Dendritic cell treated with granulocyte-macrophage colony-stimulating factor and Interleukin-4, amounts not matched to agents 40 ng/mL and 50 ng/mL, for 4 days (primary cell): Measurements from ENCODE around the gene HMGN4.

ENCODE experiments used
- H3K27ac Mint-ChIP-seq: one replicate; pipeline ENCODE4 v1.8.0; 2022; ENCODE audit warnings: mild to moderate bottlenecking, mixed read lengths
- H3K27me3 Mint-ChIP-seq: one replicate; pipeline ENCODE4 v1.8.0; 2022; ENCODE audit warnings: mild to moderate bottlenecking, mixed read lengths
- H3K36me3 Mint-ChIP-seq: one replicate; pipeline ENCODE4 v1.8.0; 2022; ENCODE audit warnings: low read depth, mixed read lengths
- H3K4me1 Mint-ChIP-seq: one replicate; pipeline ENCODE4 v1.8.0; 2022; ENCODE audit warnings: low read depth, mixed read lengths
- H3K4me3 Mint-ChIP-seq: one replicate; pipeline ENCODE4 v1.8.0; 2022; ENCODE audit warnings: mild to moderate bottlenecking, moderate library complexity, mixed read lengths
- H3K9me3 Mint-ChIP-seq: one replicate; pipeline ENCODE4 v1.8.0; 2022; ENCODE audit warnings: mixed read lengths
- intact Hi-C: fragments of 100-400 bp; cut with micrococcal nuclease; formaldehyde crosslinking; loops from one replicate; pipeline ENCODE4 v1.15.0; 2022

Gene HMGN4

DNA sequence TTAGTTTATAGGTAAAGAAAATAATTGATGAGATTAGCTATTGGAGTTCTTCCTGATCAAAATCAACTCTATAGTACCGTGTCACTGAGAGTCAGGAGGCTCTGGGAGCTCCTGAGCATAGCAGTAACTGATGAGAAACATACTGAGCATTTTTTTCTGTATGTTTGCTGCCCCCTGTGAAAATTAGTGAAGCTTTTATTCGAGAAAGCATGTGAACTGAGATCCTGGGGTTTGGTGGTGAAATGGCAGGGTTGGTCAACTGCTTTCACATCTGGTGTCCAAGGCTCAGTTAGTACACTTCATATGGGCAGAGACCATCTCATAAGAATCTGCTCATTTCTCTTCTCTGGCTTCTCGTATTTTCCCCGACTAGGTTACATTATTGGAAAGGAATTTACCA is 54.5 kb downstream of the HMGN4 start:
- intact Hi-C loops = no loop called here
- peaks cover 29% of the 10 kb centered on the region for H3K27me3 Mint-ChIP-seq
- no peak overlapping the region for H3K27ac Mint-ChIP-seq
- H3K36me3 Mint-ChIP-seq = no peaks in the 10 kb centered on the region
- peaks cover 24% of the 10 kb centered on the region for H3K4me1 Mint-ChIP-seq
- no peaks in the 10 kb centered on the region for H3K9me3 Mint-ChIP-seq
- no peak overlapping the region for H3K4me3 Mint-ChIP-seq

GRCh38 chr6:26593278-26594130 is 55.3 kb downstream of the HMGN4 start:
- peaks cover 29% of the 10 kb centered on the region for H3K27me3 Mint-ChIP-seq
- H3K4me3 Mint-ChIP-seq = no peak overlapping the region
- intact Hi-C loops = no loop called here

DNA sequence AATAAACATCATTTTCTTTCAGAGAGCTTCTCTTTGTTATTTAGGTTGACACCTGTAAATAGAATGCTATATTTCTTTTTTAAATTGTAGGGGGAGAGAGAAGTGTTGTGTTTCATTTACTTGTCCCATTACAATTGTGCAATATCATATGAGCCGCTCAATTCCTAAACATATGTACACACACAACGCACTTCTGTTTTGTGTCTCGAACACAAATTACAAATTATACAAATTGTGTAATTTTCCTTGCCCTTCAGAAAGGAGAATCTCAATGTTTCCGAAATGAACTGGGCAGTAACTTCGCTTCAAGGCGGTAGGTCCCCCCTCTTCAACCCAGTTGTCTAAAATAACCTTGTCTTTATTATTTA is 55.9 kb downstream of the HMGN4 start:
- Mint-ChIP-seq H3K27me3 (peaks cover 29% of the 10 kb centered on the region), H3K9me3 (no peaks in the 10 kb centered on the region), H3K27ac (no peak overlapping the region), H3K4me3 (no peak overlapping the region), H3K36me3 (peaks cover 14% of the 10 kb centered on the region), H3K4me1 (peaks cover 35% of the 10 kb centered on the region)
- intact Hi-C loops = no loop called here

More at GRCh38 chr6:26593278-26594130, 55.3 kb downstream of the HMGN4 start:
- Mint-ChIP-seq H3K36me3 (peaks cover 8% of the 10 kb centered on the region), H3K4me1 (peaks cover 32% of the 10 kb centered on the region), H3K9me3 (no peaks in the 10 kb centered on the region), H3K27ac (no peak overlapping the region)

DNA sequence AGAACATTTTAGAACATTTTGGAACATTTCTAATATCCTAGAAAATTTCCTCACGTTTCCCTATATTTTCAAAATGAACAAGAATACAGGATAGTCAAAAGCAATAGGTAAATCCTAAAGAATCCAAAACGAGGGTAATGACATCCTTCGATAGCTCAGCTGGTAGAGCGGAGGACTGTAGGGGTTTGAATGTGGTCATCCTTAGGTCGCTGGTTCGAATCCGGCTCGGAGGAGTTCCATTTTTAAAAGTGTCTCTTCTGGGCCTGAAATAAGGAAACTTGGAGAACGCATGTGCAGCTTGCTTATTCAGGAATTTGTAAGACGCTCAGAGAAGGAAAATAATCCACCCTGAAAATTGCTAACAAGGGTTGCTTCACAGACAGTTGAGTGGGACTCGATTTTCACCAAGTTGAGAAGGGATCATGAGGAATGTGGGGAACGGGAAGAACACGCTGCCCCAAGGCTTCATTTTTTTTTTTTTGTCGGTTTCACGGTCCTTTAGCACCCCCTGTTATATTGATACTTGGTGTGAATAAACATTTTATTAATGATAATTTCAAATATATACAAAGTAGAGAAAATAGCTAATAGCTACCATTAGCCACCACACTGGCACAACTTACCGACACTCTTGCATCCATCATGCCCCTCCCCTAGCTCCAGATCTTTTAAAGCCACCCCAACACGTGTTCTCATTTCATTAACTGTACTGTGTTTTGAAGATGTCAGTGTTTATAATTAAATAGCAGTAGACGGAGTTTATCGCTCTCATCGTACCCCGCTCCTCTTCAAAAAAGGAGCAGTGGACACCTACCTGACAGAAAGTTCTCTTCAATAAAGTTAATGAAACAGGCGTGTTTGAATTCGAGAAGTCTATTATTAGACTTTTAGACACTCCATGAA is 56.8 kb downstream of the HMGN4 start:
- Mint-ChIP-seq H3K36me3 (peaks cover 23% of the 10 kb centered on the region), H3K27ac (no peak overlapping the region), H3K27me3 (peaks cover 28% of the 10 kb centered on the region), H3K4me3 (no peak overlapping the region), H3K9me3 (no peaks in the 10 kb centered on the region), H3K4me1 (peaks cover 35% of the 10 kb centered on the region)
- intact Hi-C loops = loop anchor here (1.0 to 5.0 kb wide), 2 partner anchors 254 to 423 kb away; no protein-coding TSS in a partner anchor

- intact Hi-C loops = loop anchor here (1.0 to 5.0 kb wide), 4 partner anchors 18 to 423 kb away; no protein-coding TSS in a partner anchor
- Mint-ChIP-seq H3K4me3 (no peak overlapping the region), H3K27me3 (peaks cover 28% of the 10 kb centered on the region), H3K27ac (no peak overlapping the region), H3K36me3 (peaks cover 30% of the 10 kb centered on the region), H3K4me1 (peaks cover 35% of the 10 kb centered on the region), H3K9me3 (no peaks in the 10 kb centered on the region)
These were observed 57.6 kb downstream of the HMGN4 start for GRCh38 chr6:26595669-26596269.
